8988T (cell line): Measurements from ENCODE around the gene INPP5K.

ENCODE experiments used
- DNase-seq: peaks from one replicate; pipeline ENCODE4 v3.0.0; 2011

Gene INPP5K

DNA sequence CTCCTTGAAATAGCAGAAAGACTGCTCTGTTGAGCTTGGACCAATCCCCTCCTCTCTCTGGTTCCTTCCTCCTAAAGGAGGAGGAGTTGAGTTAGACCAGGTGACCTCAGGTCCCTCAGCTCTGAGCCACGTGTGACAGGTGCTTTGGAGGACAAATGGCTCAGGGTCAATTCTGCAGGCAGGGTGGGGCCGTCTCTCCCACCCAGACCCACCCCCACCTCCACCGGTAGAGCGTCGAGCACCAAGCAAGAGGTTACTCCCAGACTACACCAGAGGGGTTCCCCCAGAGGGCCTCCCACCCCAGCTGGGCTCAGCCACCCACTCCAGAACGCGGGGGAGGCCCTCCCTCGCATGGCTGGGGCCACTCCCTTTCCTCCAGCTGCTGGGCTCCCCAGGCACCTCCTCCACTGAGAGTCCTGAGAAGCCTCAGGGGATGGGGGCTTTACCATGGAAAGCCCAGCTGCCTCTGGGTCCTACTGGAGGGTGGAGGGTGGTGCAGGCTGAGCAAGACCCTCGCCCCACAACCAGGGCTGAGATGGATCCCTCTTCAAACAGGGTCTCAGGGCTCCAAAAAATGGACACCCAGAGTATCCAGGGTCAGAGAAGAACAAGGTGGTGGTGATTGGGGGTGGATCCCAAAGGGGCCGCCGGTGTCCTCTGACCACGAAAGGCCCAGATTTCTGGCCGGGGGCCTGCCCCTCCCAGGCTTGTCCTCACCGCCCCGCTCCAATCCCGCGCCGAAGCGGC lies 31.6 kb downstream of the INPP5K start:
- no peak for DNase-seq

- no peak for DNase-seq
Measured at GRCh38 chr17:1484060-1484535, 32.3 kb downstream of the INPP5K start.

- DNase-seq = no peak
Measured at GRCh38 chr17:1482680-1483079, 33.7 kb downstream of the INPP5K start.

- DNase-seq = no peak
Measured at GRCh38 chr17:1481736-1482135, 34.7 kb downstream of the INPP5K start.

GRCh38 chr17:1480747-1481465 lies 35.5 kb downstream of the INPP5K start:
- DNase-seq = no peak

GRCh38 chr17:1478418-1478817 lies 38.0 kb downstream of the INPP5K start:
- DNase-seq = no peak

- DNase-seq = no peak
Measured at GRCh38 chr17:1475321-1475854, 41.0 kb downstream of the INPP5K start.

GRCh38 chr17:1474402-1475189 lies 41.8 kb downstream of the INPP5K start:
- DNase-seq = no peak

GRCh38 chr17:1473841-1474240 lies 42.6 kb downstream of the INPP5K start:
- no peak for DNase-seq

DNA sequence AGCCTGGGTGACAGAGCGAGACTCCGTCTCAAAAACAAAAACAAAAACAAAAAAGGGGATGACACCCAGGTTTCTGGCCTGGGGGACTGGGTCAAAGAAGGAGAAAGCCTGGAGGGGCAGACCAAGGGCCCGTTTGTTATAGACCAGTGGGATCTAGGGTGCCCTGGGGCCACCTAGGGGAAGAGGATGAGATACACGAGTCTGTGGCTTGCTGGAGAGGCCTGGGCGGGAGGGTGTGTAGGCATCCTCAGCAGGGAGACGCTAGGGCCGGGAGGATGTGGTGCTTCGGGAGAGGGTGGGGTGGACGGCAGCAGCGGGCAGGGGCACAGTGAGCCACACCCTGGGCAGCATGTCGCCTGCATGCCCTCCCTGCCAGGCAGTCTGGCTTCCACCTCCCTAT lies 43.2 kb downstream of the INPP5K start:
- DNase-seq = peak; percentile 84

GRCh38 chr17:1471911-1472821 lies 44.2 kb downstream of the INPP5K start:
- DNase-seq = no peak

DNA sequence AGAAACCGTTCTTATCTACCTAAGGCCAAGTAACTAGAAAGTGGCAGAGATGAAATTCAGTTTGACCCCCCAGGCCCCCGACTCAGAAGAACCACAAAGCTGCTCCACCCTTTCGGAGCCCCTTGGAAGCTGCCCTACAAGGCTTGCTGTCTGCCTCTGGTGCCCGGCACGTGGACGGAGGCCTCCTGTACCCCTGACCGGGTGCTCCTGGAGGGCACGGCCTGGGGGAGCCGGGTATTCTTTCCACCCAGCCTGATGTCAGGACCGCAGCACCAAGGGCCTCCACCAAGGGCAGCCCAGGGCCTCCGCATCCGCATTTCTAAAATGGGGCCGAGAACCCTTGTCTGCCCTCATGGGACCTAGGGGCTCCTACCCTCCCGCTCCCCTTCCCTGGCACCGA lies 44.9 kb downstream of the INPP5K start:
- DNase-seq = no peak

DNA sequence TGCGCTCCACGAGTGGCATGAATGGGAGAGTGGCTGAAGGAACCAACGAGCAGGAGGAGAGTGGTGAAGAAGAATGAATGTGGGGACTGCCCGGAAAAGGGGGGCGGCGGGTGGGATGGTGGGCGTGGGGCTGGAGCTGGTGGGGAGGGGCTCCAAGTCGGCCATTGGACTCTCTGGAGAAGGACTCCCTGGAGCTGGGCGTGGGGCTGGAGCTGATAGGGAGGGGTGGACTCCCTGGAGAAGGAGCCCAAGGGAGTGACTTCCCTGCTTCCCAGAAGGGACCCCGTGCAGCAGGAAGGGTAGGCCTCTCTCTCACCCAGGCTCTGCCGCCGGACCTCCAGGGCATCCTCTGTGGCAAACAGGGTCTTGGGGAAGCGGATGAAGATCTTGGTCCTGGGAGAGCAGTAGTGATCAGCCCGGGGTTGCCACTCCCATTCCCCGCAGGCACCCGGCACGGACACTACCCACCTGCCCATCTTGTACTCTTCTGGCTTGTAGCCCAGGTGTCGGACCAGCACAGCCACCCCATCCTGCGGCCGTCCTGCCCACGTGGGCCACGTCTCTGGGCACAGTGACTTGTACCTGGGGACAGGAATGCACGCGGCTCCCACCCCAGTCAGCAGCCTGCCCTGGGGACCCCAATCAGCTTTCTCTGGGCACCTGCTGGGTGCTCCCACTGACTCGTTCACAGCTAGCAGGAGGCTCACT lies 45.5 kb downstream of the INPP5K start:
- no peak for DNase-seq

- no peak for DNase-seq
Measured at GRCh38 chr17:1470071-1470754, 46.2 kb downstream of the INPP5K start.

- DNase-seq = peak; percentile 73
Measured at GRCh38 chr17:1469231-1469852, 47.1 kb downstream of the INPP5K start.

DNA sequence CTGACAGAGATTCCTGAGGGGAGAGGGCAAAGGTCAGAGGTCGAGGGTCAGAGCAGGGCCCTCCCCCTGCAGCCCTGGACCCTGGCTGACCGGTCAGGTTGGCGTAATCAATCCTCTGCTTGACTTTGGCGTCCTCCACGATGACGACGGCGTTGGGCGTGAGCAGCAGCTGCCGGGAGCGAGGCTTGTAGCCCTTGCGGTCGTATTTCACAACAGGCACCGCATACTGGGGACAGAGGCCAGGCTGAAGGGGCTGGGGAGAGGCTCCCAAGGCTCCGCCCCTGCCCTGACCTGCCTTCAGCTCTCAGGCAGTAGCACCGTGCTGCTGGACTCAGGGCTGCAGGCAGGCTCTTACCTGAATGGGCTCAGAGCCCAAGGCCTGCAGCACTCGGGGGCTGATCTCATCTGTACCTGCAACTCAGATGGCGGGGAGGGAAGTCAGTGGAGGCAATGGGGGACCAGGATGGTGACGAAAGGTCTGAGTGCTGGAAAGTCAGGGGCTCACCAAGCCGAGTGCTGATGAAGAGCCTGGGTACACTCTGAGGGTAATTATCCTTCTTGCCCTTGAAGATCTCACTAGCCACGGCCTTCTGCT lies 48.4 kb downstream of the INPP5K start:
- no peak for DNase-seq

- DNase-seq = no peak
Measured at GRCh38 chr17:1467258-1467657, 49.2 kb downstream of the INPP5K start.

- peak; percentile 3 for DNase-seq
Measured at GRCh38 chr17:1464186-1464585, 52.2 kb downstream of the INPP5K start.

- DNase-seq = no peak
Measured at GRCh38 chr17:1462164-1463112, 54.0 kb downstream of the INPP5K start.
